RWPE2 (cell line): Measurements from ENCODE around the gene FGFBP2.

ENCODE experiments used
- ATAC-seq: fragments of 200-7000 bp; cut with Tn5 transposase; 3 replicates; pipeline ENCODE4 v1.9.1; 2021; ENCODE audit warnings: low read depth
- DNase-seq: peaks from one replicate; pipeline ENCODE4 v3.0.0-alpha.2; 2020; ENCODE audit warnings: low spot score
- H3K27ac ChIP-seq: fragments of 450-650 bp; 2 replicates; pipeline ENCODE4 v1.5.1; 2017; ENCODE audit warnings: mild to moderate bottlenecking; ENCODE audit not compliant: poor library complexity, severe bottlenecking
- H3K27me3 ChIP-seq: fragments of 250-450 bp; sonication (Bioruptor Pico); 2 replicates; pipeline ENCODE4 v1.5.1; 2021; ENCODE audit warnings: mild to moderate bottlenecking, moderate library complexity; ENCODE audit not compliant: insufficient read depth, poor library complexity, severe bottlenecking
- H3K36me3 ChIP-seq: fragments of 250-450 bp; sonication (Bioruptor Pico); 2 replicates; pipeline ENCODE4 v1.5.1; 2020; ENCODE audit warnings: low read depth, mild to moderate bottlenecking, moderate library complexity
- H3K4me1 ChIP-seq: fragments of 250-450 bp; sonication (Bioruptor Pico); 2 replicates; pipeline ENCODE4 v1.5.1; 2021; ENCODE audit warnings: mild to moderate bottlenecking, moderate library complexity; ENCODE audit not compliant: insufficient read depth, poor library complexity, severe bottlenecking
- H3K4me3 ChIP-seq: fragments of 250-450 bp; sonication (Bioruptor Pico); 2 replicates; pipeline ENCODE4 v1.5.1; 2021; ENCODE audit warnings: mild to moderate bottlenecking, moderate library complexity; ENCODE audit not compliant: severe bottlenecking
- H3K9me3 ChIP-seq: fragments of 250-450 bp; sonication (Bioruptor Pico); 2 replicates; pipeline ENCODE4 v1.5.1; 2021; ENCODE audit warnings: mild to moderate bottlenecking, moderate library complexity; ENCODE audit not compliant: severe bottlenecking
- TF ChIP-seq, protein P1 (sequence below): fragments of 450-650 bp; IDR thresholded peaks from one replicate; pipeline ENCODE4 v1.5.1; 2017; ENCODE audit warnings: mild to moderate bottlenecking, moderate library complexity; ENCODE audit not compliant: poor library complexity, severe bottlenecking

The FGFBP2 gene

DNA sequence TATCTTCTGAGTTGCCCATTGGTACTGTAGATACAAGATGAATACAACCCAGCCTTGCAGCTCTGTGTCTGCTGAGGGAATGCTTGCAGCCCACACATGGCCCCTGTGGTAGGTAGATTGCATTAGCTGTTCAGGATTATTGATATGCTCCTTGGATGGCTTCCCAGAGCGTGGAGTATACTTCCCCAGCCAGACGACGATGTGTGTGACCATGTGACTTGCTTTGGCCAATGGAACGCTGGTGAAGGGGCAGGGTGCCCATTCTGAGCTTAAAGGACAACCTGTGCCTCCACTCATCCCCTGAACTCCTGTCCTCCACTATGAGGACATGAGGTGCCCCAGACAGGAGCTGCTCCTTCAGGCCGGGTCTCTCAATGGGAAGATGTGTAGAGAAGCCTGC, 23.9 kb upstream of the FGFBP2 start:
- TF ChIP-seq, protein P1, sequence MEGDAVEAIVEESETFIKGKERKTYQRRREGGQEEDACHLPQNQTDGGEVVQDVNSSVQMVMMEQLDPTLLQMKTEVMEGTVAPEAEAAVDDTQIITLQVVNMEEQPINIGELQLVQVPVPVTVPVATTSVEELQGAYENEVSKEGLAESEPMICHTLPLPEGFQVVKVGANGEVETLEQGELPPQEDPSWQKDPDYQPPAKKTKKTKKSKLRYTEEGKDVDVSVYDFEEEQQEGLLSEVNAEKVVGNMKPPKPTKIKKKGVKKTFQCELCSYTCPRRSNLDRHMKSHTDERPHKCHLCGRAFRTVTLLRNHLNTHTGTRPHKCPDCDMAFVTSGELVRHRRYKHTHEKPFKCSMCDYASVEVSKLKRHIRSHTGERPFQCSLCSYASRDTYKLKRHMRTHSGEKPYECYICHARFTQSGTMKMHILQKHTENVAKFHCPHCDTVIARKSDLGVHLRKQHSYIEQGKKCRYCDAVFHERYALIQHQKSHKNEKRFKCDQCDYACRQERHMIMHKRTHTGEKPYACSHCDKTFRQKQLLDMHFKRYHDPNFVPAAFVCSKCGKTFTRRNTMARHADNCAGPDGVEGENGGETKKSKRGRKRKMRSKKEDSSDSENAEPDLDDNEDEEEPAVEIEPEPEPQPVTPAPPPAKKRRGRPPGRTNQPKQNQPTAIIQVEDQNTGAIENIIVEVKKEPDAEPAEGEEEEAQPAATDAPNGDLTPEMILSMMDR = no peak
- H3K36me3 ChIP-seq = no peaks in the 10 kb centered on the region
- no peak for ATAC-seq

DNA sequence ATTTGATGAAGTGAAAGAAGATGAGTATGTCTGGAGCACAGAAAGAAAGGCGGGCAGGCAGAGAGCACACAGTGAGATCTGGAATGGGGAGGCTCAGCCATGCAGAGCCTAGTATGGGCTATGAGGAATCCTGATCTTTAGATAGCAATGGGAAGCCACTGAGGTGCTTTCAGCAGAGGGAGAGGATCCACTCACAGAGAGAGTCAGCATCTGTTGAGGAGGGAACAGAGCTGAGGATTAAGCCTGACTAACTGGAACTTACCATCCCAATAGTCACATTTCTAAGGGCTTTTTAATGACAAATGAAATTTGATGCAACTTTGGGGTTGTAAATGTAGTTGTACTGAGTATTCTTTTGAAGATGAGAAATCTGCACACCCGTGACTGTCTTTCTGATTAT, 20.6 kb upstream of the FGFBP2 start:
- Histone ChIP-seq H3K9me3 (no peaks in the 10 kb centered on the region), H3K4me1 (no peaks in the 10 kb centered on the region), H3K36me3 (no peaks in the 10 kb centered on the region), H3K4me3 (no peak overlapping the region), H3K27me3 (no peaks in the 10 kb centered on the region), H3K27ac (no peak overlapping the region)
- TF ChIP-seq, protein P1 = no peak
- ATAC-seq (no peak), DNase-seq (no peak)

More for the DNA sequence above, 23.9 kb upstream of the FGFBP2 start:
- H3K4me1 ChIP-seq = no peaks in the 10 kb centered on the region
- H3K27ac ChIP-seq = no peak overlapping the region
- no peak for DNase-seq
- no peak overlapping the region for H3K4me3 ChIP-seq
- no peaks in the 10 kb centered on the region for H3K9me3 ChIP-seq
- H3K27me3 ChIP-seq = no peaks in the 10 kb centered on the region

DNA sequence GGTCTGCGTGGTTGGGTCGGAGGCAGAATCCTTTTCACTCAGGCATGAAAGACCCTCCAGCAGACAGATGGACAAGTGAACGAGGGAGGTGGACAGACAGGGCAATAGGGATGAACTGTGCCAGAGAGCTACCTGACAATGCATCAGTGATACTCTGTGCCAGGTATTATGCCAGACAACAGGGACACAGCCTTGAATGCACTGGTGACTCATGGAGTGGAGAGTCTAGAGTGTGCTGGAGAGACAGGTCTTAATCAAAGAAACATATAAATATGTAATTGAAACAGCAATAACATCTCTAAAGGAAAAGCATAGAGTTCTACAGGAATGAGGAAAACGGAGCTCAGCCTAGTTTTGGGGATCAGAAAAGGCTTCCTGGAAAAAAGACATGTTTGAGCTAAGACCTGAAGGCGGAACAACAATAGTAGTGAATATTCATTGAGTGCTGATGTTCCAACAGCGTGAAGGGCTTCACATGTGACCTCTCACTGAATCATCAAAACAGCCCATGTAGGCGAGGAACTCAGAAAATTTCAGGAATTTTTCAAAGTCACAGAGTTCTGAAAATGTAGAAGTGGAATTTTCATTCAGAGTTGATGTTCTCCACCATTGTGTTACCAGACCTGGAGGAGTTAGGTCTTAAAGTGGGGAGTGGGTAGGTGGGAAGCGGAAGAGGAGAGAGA, 20.0 kb upstream of the FGFBP2 start:
- Histone ChIP-seq H3K27ac (no peak overlapping the region), H3K36me3 (no peaks in the 10 kb centered on the region), H3K27me3 (no peaks in the 10 kb centered on the region), H3K4me1 (no peaks in the 10 kb centered on the region), H3K4me3 (no peak overlapping the region), H3K9me3 (no peaks in the 10 kb centered on the region)
- ATAC-seq (peak; percentile 61; the same call in 2 of the 3 replicates), DNase-seq (no peak)
- TF ChIP-seq, protein P1 = no peak

DNA sequence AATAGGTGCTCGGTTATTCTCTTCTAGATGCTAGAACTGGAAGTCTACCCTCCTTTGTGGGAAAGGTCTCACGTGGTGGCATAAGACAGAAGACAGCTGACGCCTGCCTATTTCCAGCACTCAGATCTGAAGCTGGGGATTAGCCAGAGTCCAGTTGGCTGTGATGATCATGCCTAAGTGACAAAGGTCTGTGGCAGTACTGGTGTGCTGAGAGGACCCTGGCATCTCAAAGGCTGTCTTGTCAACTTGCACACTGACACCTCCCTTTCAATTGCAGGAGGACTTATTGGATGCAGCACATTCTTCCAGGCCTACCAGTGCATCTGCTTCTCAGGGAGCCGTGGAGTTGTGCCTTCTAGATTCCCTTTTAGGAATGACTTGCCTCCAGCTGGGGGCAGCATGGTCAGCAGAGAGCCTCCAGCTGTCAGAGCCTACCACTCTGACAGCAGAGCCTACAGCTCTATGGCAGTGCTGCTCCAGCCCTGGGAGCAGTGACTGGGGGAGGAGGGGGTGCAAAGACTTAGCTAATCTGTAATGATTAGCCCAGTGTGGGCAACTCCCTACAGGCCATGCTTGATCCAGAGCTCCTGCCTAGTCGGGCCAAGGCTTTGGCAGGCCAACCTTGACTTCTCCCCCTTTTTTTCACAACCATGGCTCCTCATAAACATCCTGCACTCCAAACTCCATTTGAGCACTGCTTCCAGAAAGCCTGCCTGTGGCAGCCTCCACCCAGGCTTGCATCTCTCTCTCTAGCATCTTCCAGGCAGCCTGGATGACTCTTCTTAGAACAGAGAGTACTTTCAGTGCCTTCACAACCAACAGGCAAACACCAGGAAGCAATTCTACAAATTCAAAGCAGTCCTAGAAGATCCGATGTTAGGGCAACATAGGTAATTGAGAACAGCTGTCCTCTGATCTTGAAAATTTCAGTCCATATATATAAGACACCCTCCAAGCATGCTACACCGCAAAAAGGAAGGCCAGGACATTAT, 13.8 kb upstream of the FGFBP2 start:
- no peaks in the 10 kb centered on the region for H3K4me1 ChIP-seq
- no peaks in the 10 kb centered on the region for H3K36me3 ChIP-seq
- TF ChIP-seq, protein P1 = no peak
- ATAC-seq (peak; percentile 10; the same call in 1 of the 3 replicates), DNase-seq (no peak)
- H3K27ac ChIP-seq = no peak overlapping the region
- no peak overlapping the region for H3K4me3 ChIP-seq
- H3K27me3 ChIP-seq = no peaks in the 10 kb centered on the region
- H3K9me3 ChIP-seq = no peaks in the 10 kb centered on the region
